ENCODE results near the gene RNF26.
"Not testable (repeated sequence)": the region's sequence is repeated elsewhere in the genome, so short reads cannot be mapped to it uniquely, and the experiment has no call there.

RNF26 gene

GRCh38 chr11:119375337-119376196 is 41.2 kb downstream of the RNF26 start:
- Mint-ChIP-seq H3K4me1 (ENCODE audit: low read depth) (no peaks in the 10 kb centered on the region), H3K27me3 (peaks cover 9% of the 10 kb centered on the region), H3K27ac (no peak overlapping the region), H3K36me3 (ENCODE audit: low read depth) (no peaks in the 10 kb centered on the region), H3K9me3 (no peaks in the 10 kb centered on the region), H3K4me3 (no peak overlapping the region)

DNA sequence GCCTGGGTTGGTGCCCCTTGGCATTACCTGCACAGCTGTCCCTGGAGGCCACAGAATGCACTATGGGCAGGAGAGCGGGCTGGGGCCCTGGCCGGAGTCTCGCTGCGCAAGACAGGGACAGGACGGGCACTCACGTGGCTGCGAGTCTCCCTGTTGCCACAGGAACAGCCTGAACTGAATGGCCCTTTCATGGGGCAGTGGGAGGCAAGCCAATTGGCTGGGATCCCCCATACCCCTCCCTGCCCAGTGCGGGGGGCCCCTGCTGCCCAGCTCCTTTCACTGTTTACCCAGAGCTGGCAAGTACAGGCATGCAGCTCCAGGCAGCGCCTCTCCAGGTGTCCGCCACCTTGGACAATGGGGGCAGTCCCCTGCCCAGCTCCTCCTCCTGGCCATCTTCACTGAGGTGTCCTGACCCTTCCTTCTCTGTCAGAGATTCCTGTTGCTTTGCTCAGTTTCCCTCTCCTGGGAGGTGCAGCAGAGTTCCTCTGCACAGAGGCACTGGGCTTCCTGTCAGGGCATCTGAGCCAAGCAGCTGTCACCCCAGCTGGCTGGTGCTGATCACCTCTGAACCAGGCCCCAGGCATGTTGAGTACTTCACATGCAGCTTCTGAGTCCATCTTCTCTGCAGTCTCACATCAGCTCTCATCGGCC is 42.0 kb downstream of the RNF26 start:
- no peak overlapping the region for H3K27ac Mint-ChIP-seq
- H3K27me3 Mint-ChIP-seq: peaks cover 9% of the 10 kb centered on the region

DNA sequence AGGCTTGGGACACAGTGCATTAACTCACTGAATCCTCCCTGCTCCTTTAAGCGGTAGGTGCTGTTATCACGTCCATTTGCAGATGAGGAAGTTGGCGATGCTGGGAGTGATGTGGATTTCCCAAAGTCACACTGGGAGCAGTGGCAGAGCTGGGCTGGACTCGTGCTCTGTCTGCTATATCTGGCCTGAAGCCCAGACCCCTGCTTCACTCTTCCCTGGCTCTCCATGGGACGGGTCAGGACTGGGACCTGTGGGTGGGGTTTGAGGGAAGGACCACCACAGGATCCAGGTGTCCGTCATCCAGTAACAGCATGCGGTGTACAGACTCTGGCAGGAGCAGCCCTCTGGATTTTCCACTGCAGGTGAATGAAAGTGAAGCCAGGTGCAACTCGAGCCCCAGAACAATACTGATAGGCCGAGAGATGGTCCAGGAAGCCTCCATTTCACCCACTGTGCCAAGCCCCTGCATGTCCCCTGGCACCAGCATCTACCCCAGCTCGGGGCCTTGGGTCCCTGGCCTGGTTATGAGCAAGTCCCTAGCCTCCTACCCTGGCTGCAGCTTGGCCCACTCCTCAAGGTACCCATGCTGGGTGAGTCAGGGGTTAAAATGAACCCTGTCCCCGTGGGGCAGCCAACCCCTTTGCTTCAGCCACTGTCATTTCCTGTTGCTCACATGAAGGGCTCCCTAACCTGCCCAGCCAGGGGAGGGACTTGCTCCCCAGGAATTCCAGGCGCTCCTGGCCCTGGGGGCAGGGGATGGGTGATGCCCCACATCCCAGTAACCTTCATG is 43.0 kb downstream of the RNF26 start:
- H3K4me1 Mint-ChIP-seq (ENCODE audit: low read depth): no peaks in the 10 kb centered on the region
- no peaks in the 10 kb centered on the region for H3K9me3 Mint-ChIP-seq
- H3K27ac Mint-ChIP-seq: no peak overlapping the region

More for the DNA sequence above, 42.0 kb downstream of the RNF26 start:
- H3K4me1 Mint-ChIP-seq (ENCODE audit: low read depth): no peaks in the 10 kb centered on the region
- no peaks in the 10 kb centered on the region for H3K36me3 Mint-ChIP-seq (ENCODE audit: low read depth)
- no peaks in the 10 kb centered on the region for H3K9me3 Mint-ChIP-seq
- H3K4me3 Mint-ChIP-seq: no peak overlapping the region

DNA sequence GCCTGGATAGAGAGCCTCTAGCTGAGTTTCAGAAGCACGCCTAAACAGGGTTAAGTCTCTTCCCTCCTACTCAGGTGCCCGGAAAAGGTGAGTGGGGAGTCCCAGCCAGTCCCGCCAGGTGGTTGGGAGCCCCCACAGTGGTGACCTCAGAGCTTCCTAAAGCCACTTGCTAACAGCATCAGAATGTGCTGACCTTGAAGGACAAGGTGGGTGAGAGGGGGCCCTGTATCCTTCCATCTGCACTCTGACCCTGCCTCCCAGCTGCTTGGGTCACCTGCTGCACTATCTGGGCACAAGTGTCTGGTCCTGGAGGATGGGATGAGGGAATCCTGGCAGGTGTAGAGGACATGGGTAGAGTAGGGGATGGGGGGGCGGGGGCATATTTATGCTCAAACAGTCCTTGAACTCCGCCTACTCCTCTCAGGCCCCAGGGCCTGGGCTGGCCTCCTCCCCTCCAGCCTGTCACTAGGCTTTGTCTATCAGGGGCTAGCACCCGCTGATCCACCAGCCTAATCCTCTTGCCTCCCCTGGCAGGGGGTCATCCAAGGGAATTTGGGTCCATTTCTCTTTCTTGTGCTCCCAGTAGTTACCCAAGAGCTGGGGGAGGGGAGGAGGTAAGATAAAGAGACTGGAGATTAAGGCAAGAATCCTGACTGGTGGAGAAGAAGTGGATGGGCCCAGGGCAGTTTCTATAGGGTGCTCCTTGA is 43.8 kb downstream of the RNF26 start:
- H3K4me3 Mint-ChIP-seq: no peak overlapping the region
- H3K27ac Mint-ChIP-seq: no peak overlapping the region
- H3K4me1 Mint-ChIP-seq (ENCODE audit: low read depth): no peaks in the 10 kb centered on the region

More for the DNA sequence above, 43.0 kb downstream of the RNF26 start:
- H3K36me3 Mint-ChIP-seq (ENCODE audit: low read depth): no peaks in the 10 kb centered on the region
- no peaks in the 10 kb centered on the region for H3K27me3 Mint-ChIP-seq
- H3K4me3 Mint-ChIP-seq: no peak overlapping the region

DNA sequence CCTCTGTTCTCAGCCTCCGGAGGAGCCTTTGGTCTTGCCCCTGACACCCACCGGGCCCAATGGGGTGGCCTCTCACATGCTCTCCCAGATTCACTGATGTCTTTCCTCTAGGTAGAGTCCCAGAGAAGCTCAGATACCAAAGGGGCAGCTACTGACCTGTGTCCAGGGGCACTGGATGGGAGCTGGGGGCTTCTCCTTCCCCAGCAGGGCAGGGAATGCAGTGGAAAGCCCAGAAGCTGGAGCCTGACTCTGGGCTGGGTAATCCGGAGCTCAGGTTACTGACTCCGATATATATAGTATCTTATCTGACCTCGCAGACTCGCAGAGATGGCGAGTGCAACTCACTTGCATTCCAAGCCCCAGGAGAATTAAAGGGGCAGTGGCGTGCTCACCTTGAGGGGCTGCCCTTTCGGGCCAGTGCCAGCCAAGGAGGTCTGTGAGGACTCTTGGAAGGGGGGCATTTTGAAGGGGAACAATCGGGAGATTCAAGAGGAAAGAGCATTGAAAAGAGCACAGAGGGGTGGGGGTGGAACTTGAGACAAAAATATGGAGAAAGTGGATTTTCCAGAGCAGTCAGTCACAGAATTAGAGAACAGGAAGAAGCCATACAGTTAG is 44.6 kb downstream of the RNF26 start:
- no peaks in the 10 kb centered on the region for H3K27me3 Mint-ChIP-seq
- no peak overlapping the region for H3K4me3 Mint-ChIP-seq
- no peaks in the 10 kb centered on the region for H3K9me3 Mint-ChIP-seq
- no peaks in the 10 kb centered on the region for H3K4me1 Mint-ChIP-seq (ENCODE audit: low read depth)
- H3K36me3 Mint-ChIP-seq (ENCODE audit: low read depth): no peaks in the 10 kb centered on the region
- H3K27ac Mint-ChIP-seq: no peak overlapping the region

More for the DNA sequence above, 43.8 kb downstream of the RNF26 start:
- Mint-ChIP-seq H3K9me3 (no peaks in the 10 kb centered on the region), H3K36me3 (ENCODE audit: low read depth) (no peaks in the 10 kb centered on the region), H3K27me3 (no peaks in the 10 kb centered on the region)

DNA sequence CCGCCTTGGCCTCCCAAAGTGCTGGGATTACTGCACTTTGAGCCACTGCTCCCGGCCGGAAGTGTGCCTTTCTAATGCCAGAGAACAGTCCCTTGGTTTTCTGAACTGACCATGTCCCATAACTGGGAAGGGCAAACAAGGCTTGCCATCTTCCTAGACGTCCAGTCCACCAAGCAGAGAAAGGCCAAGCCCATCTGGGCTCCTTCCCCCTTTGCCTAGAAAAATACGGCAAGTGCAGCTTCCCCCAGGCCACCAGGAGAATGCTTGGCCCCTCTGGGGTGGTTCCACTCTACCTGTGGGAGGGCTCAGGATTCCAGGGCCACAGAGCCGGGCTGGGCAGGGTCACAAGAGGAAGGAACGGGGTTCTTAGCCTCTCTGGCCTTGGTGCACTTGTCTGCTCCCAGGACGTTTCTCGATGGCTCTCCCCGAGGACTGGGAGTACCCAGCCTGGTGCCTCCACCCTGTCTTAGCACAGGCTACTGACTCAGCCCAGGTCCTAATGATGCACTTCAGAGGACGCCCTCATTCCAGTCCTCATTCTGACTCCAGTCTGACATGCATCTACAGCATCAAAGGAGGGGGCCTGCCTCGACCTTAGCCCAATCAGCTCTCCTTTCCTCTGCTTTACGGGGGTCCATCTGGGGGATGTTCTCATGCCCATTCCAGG is 46.0 kb downstream of the RNF26 start:
- H3K9me3 Mint-ChIP-seq: no peaks in the 10 kb centered on the region
- H3K27me3 Mint-ChIP-seq: no peaks in the 10 kb centered on the region
- H3K36me3 Mint-ChIP-seq (ENCODE audit: low read depth): no peaks in the 10 kb centered on the region
- H3K27ac Mint-ChIP-seq: no peak overlapping the region
- H3K4me1 Mint-ChIP-seq (ENCODE audit: low read depth): no peaks in the 10 kb centered on the region
- no peak overlapping the region for H3K4me3 Mint-ChIP-seq

DNA sequence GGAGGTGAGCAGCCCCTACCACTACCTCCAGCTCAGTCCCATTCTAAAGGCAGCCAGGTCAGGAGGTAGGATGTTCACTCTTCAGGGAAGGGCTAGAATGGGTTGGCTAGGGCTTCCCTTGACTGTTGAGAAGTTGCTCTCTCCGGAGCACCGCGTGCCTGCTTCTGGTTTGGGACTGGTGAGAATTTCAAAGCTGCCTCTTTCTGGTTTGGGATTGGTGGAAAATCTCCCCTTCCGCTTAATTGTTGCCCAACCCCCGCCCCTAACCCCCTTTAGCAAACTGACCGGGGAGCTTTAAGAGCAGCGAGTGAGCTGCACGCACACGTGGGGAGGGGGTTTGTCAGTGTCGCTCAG is 46.5 kb downstream of the RNF26 start:
- H3K9me3 Mint-ChIP-seq: no peaks in the 10 kb centered on the region
- no peaks in the 10 kb centered on the region for H3K27me3 Mint-ChIP-seq
- H3K27ac Mint-ChIP-seq: no peak overlapping the region
- H3K36me3 Mint-ChIP-seq (ENCODE audit: low read depth): no peaks in the 10 kb centered on the region
- no peaks in the 10 kb centered on the region for H3K4me1 Mint-ChIP-seq (ENCODE audit: low read depth)
- H3K4me3 Mint-ChIP-seq: no peak overlapping the region

- no peaks in the 10 kb centered on the region for H3K27me3 Mint-ChIP-seq
- H3K9me3 Mint-ChIP-seq: no peaks in the 10 kb centered on the region
- H3K27ac Mint-ChIP-seq: no peak within 1 kb of the TSS
- no peak within 1 kb of the TSS for H3K4me3 Mint-ChIP-seq
- H3K4me1 Mint-ChIP-seq (ENCODE audit: low read depth): no peaks in the 10 kb centered on the region
- H3K36me3 Mint-ChIP-seq (ENCODE audit: low read depth): no peaks in the 10 kb centered on the region
These were observed 47.1 kb downstream of the RNF26 start, which contains the start of gene USP2 for GRCh38 chr11:119381181-119381988. Gene USP2 (minus strand): TSS chr11:119381690. CDS start chr11:119373480, 8,210 bp downstream.

DNA sequence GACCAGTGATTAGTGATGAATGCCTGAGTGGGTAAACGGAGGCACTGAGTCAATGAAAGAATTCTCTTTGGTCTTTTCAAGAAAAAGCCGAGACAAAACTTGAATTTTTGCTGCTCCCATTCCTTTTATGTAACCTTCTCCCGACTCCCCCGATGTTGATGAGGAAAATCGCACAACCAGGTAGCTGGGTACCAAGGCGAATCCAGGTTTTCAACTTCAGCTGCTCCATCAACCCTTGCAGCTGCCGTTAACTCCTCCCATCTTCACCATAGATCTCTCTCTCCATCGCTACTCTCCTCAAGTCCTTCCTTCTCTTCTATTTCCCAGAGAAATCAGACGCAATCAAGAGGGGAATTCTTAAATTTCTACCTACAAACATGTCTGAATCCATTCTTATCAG is 47.8 kb downstream of the RNF26 start:
- Mint-ChIP-seq H3K9me3 (no peaks in the 10 kb centered on the region), H3K27me3 (no peaks in the 10 kb centered on the region), H3K4me1 (ENCODE audit: low read depth) (no peaks in the 10 kb centered on the region), H3K4me3 (no peak overlapping the region), H3K36me3 (ENCODE audit: low read depth) (no peaks in the 10 kb centered on the region), H3K27ac (no peak overlapping the region)

DNA sequence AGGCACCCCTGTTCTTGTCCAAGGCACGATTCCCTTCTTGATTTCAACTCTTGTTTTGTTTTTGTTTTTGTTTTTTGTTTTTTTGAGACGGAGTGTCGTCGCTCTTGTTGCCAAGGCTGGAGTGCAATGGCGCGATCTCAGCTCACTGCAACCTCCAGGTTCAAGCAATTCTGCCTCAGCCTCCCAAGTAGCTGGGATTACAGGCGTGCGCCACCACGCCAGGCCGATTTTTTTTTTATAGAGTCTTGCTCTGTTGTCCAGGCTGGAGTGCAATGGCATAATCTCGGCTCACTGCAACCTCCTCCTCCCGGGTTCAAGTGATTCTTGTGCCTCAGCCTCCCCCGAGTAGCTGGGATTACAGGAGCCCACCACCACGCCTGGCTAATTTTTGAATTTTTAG is 48.2 kb downstream of the RNF26 start:
- not testable (repeated sequence) for H3K27ac Mint-ChIP-seq; H3K9me3 Mint-ChIP-seq; H3K4me1 Mint-ChIP-seq (ENCODE audit: low read depth); H3K27me3 Mint-ChIP-seq; H3K4me3 Mint-ChIP-seq; H3K36me3 Mint-ChIP-seq (ENCODE audit: low read depth)

DNA sequence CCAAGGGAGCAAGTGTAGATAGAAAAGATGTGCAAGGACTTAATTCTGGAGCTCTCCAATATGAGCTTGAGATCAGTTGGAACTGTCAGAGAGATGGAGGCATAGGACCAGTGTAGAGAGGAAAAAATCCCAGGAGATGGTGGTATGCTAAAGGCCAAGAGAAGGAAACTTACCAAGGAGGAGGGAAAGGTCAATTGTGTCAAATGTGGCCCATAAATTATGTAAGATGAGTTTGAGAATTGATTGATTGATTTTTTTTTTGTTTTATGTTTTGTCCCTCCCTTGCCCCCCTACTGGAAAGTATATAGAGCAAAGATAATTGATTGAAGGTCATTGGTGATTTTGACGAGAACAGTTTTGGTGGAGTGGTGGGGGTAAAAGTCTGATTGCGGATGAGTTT is 50.0 kb downstream of the RNF26 start:
- Mint-ChIP-seq H3K36me3 (ENCODE audit: low read depth) (no peaks in the 10 kb centered on the region), H3K4me3 (no peak overlapping the region), H3K9me3 (no peaks in the 10 kb centered on the region), H3K27ac (no peak overlapping the region), H3K4me1 (ENCODE audit: low read depth) (no peaks in the 10 kb centered on the region), H3K27me3 (no peaks in the 10 kb centered on the region)

All from stimulated activated naive CD8-positive, alpha-beta T cell treated with anti-CD3 and anti-CD28 coated beads, Interleukin-15, Interleukin-2, amounts not matched to agents 100 ng/mL and 50 ng/mL, for 24 hours (primary cell).